ENCODE data around the gene ACTBL2. TPM values are rescaled to one million over a fixed set of nuclear protein-coding genes. Genes with fewer than 3 reads are reported as not detected.

The ACTBL2 gene
- total and polyA plus RNA-seq, 3 donors from 2014 or later, result 0.15 to 0.16 TPM; not detected in 1

DNA sequence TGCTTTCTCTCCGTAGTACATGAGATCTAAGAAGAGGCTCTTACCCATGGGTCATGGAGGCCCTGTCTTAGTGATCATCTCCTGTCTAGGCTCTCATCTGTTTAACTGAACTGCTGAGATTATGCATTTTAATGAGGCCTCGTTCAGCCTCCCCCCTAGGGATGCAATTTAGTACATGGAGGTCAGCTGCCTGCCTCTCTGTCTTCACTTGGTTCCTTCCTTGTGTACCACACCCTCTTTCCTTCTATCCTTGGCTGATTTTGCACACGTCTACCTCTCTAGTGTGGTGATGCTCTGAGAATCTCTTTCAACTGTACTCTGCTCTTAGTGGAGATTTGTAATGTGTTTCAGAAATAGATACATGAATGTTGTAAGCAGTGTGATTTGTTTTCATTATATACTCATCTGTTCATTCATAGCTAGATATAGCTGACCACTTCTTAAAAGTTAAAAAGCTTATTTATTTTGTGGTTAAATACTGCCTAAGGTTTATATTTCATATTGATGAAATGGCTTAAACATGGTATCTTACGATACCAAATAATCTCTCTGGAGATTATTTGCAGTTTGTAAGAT is 3.5 kb upstream of the ACTBL2 start:
- Histone ChIP-seq H3K9me3 (no peaks in the 10 kb centered on the region), H3K4me1 (no peaks in the 10 kb centered on the region), H3K36me3 (ENCODE audit: low read depth, missing control alignments) (no peaks in the 10 kb centered on the region), H3K27me3 (no peaks in the 10 kb centered on the region), H3K4me3 (no peak overlapping the region), H3K27ac (no peak overlapping the region)
- no peak for DNase-seq
- TF ChIP-seq CTCF (IDR thresholded peaks at IDR 0.05) (no peak), POLR2A (IDR thresholded peaks at IDR 0.05) (no peak)
- intact Hi-C loops (cut with DNase I; ENCODE audit: low total_unique reads), result no loop called here
- WGBS, 2 donors, result 70 to 74% methylated on average over 4 of the region's 4 CpGs

GRCh38 chr5:57478826-57479225 is 3.8 kb downstream of the ACTBL2 start:
- H3K27ac ChIP-seq, result no peak overlapping the region
- no peak overlapping the region for H3K4me3 ChIP-seq
- H3K36me3 ChIP-seq (ENCODE audit: low read depth, missing control alignments), result no peaks in the 10 kb centered on the region
- TF ChIP-seq POLR2A (IDR thresholded peaks at IDR 0.05) (no peak), CTCF (IDR thresholded peaks at IDR 0.05) (no peak)
- H3K4me1 ChIP-seq, result no peaks in the 10 kb centered on the region
- no peaks in the 10 kb centered on the region for H3K27me3 ChIP-seq
- 95 to 100% methylated on average over 1 of the region's 1 CpG for WGBS, 2 donors
- intact Hi-C loops (cut with DNase I; ENCODE audit: low total_unique reads), result no loop called here
- no peaks in the 10 kb centered on the region for H3K9me3 ChIP-seq
- DNase-seq, result no peak

DNA sequence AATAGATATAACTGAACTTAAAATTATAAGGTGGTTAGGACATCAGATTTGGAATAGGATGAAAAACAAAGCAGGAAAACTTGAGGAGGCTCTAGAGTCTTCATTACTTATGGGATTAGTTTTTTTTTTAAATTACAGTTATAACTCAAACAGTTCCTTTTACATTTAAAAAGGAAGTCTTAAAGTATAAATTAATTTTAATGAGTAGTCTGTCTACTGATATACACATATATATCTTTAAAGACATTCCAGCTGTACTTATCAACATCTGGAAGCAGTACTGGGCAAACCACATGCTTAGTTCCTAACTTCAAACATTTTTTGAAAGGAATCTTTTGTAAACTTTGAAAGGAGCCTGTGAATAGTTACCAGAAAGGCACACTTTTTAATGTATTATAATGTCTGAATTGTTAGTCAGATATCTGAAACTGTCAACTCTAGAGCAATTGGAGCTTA is 6.0 kb downstream of the ACTBL2 start:
- Histone ChIP-seq H3K27ac (no peak overlapping the region), H3K4me1 (no peaks in the 10 kb centered on the region), H3K4me3 (no peak overlapping the region), H3K27me3 (no peaks in the 10 kb centered on the region), H3K9me3 (no peaks in the 10 kb centered on the region), H3K36me3 (ENCODE audit: low read depth, missing control alignments) (no peaks in the 10 kb centered on the region)
- DNase-seq, result no peak
- TF ChIP-seq CTCF (IDR thresholded peaks at IDR 0.05) (no peak), POLR2A (IDR thresholded peaks at IDR 0.05) (no peak)
- intact Hi-C loops (cut with DNase I; ENCODE audit: low total_unique reads), result no loop called here

DNA sequence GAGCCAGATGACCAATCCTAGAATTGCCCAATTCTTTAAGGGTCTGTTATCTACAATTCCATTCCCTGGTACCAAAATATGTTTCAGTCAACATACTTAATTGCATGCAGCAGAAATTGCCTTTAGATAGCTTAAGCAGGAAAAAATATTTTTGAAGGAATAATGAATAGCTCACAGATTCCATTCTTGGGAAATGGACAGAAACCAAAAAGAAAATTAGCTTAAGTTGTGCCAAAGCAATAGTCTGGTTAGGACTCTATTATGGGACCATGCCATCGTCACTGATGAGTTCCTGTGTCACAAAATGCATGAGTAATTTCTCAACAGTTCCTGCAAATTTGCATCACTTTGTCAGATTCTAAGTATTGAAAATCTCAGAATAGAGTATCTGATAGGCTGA is 12.3 kb downstream of the ACTBL2 start:
- Histone ChIP-seq H3K27me3 (no peaks in the 10 kb centered on the region), H3K4me1 (no peaks in the 10 kb centered on the region), H3K36me3 (ENCODE audit: low read depth, missing control alignments) (no peaks in the 10 kb centered on the region), H3K27ac (no peak overlapping the region), H3K9me3 (no peaks in the 10 kb centered on the region), H3K4me3 (no peak overlapping the region)
- no peak for TF ChIP-seq CTCF (IDR thresholded peaks at IDR 0.05)
- intact Hi-C loops (cut with DNase I; ENCODE audit: low total_unique reads), result no loop called here
- WGBS, 2 donors, result 57 to 70% methylated on average over 1 of the region's 1 CpG
- DNase-seq, result no peak

DNA sequence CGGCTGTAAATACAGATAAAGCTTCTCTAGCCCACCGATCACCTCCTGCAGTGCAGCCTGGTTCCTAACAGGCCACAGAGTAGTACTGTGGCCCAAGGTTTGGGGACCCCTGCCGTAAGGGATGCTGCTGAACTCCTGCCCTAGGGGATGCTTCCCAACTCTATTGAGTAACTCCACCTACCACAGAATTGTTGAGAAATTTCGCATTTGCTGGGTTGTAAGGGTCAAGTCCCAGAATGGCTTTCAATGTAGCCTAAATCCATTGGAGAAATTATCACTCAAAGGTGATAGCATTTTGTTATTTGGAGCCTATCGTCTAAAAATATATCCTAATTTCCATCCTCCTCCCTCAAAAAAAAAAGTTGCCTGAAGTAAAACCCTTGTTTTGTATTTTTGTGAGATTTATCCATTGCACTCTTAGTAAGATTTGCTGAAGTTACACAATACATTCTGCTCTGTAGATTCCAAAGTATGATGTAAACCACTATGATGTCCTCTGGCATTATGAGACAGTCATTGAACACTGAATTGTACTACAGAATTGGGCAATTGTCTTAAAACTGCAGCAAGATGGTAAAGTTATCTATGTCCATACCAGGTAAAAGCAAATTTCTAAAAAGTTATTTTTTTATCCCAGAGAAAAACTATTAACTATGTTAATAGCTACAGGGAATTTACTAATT is 14.0 kb downstream of the ACTBL2 start:
- TF ChIP-seq POLR2A (IDR thresholded peaks at IDR 0.05), result no peak
- TF ChIP-seq CTCF (IDR thresholded peaks at IDR 0.05), result no peak
- H3K4me3 ChIP-seq, result no peak overlapping the region
- intact Hi-C loops (cut with DNase I; ENCODE audit: low total_unique reads), result no loop called here
- H3K4me1 ChIP-seq, result no peaks in the 10 kb centered on the region
- DNase-seq, result no peak
- H3K27me3 ChIP-seq, result no peaks in the 10 kb centered on the region
- H3K27ac ChIP-seq, result no peak overlapping the region
- no peaks in the 10 kb centered on the region for H3K36me3 ChIP-seq (ENCODE audit: low read depth, missing control alignments)
- 92 to 96% methylated on average over 5 of the region's 5 CpGs for WGBS, 2 donors
- no peaks in the 10 kb centered on the region for H3K9me3 ChIP-seq
